ENCODE data around the gene ICE2.
A peak's percentile ranks its signal among the peaks of the same experiment; 100 is the strongest.

Gene ICE2

GRCh38 chr15:60386615-60387014 is 92.3 kb downstream of the ICE2 start:
- DNase-seq = no peak

- no peak for DNase-seq
These were observed 93.1 kb downstream of the ICE2 start for GRCh38 chr15:60385620-60386552.

- no peak for DNase-seq
These were observed 94.3 kb downstream of the ICE2 start for GRCh38 chr15:60384526-60385126.

- DNase-seq = no peak
These were observed 94.9 kb downstream of the ICE2 start for GRCh38 chr15:60384053-60384452.

GRCh38 chr15:60382773-60383674 is 95.9 kb downstream of the ICE2 start:
- DNase-seq = no peak

GRCh38 chr15:60381148-60381788 is 97.7 kb downstream of the ICE2 start:
- no peak for DNase-seq

- DNase-seq = no peak
These were observed 99.2 kb downstream of the ICE2 start for GRCh38 chr15:60379525-60380274.

- DNase-seq = no peak
These were observed 99.8 kb downstream of the ICE2 start for GRCh38 chr15:60379185-60379524.

GRCh38 chr15:60376677-60377095 is 102.3 kb downstream of the ICE2 start:
- no peak for DNase-seq

- DNase-seq = no peak
These were observed 103.6 kb downstream of the ICE2 start for GRCh38 chr15:60375306-60375705.

- peak; percentile 83 for DNase-seq
These were observed 104.3 kb downstream of the ICE2 start for GRCh38 chr15:60374628-60375081.

- DNase-seq = peak; percentile 82
These were observed 104.7 kb downstream of the ICE2 start for GRCh38 chr15:60374209-60374608.

- no peak for DNase-seq
These were observed 105.2 kb downstream of the ICE2 start for GRCh38 chr15:60373745-60374144.

GRCh38 chr15:60373327-60373726 is 105.6 kb downstream of the ICE2 start:
- DNase-seq = no peak

- no peak for DNase-seq
These were observed 106.2 kb downstream of the ICE2 start for GRCh38 chr15:60372756-60373155.

GRCh38 chr15:60372227-60372626 is 106.7 kb downstream of the ICE2 start:
- no peak for DNase-seq

- DNase-seq = no peak
These were observed 107.5 kb downstream of the ICE2 start for GRCh38 chr15:60371175-60372051.

- no peak for DNase-seq
These were observed 108.1 kb downstream of the ICE2 start for GRCh38 chr15:60370869-60371136.

- DNase-seq = no peak
These were observed 108.7 kb downstream of the ICE2 start for GRCh38 chr15:60370105-60370868.

GRCh38 chr15:60369696-60370095 is 109.2 kb downstream of the ICE2 start:
- DNase-seq = no peak
